HG03039 (cell line): Measurements from ENCODE around the gene SCN1A.

Source experiments
- ATAC-seq: cut with Tn5 transposase; IDR thresholded peaks from one replicate; pipeline ENCODE4 v1.9.1; 2021; ENCODE audit warnings: mild to moderate bottlenecking, moderate library complexity; ENCODE audit not compliant: unreplicated experiment

The SCN1A gene

GRCh38 chr2:166082736-166083135, 45.1 kb downstream of the SCN1A start:
- no peak for ATAC-seq

- no peak for ATAC-seq
These were observed 46.0 kb downstream of the SCN1A start for GRCh38 chr2:166081852-166082251.

- ATAC-seq: no peak
These were observed 46.6 kb downstream of the SCN1A start for GRCh38 chr2:166081131-166081632.

- ATAC-seq: no peak
These were observed 53.4 kb downstream of the SCN1A start for GRCh38 chr2:166074430-166074829.

- no peak for ATAC-seq
These were observed 53.8 kb downstream of the SCN1A start for GRCh38 chr2:166074011-166074410.

GRCh38 chr2:166070231-166070630, 57.6 kb downstream of the SCN1A start:
- ATAC-seq: no peak

- no peak for ATAC-seq
These were observed 58.8 kb downstream of the SCN1A start for GRCh38 chr2:166068981-166069380.

GRCh38 chr2:166067229-166067628, 60.6 kb downstream of the SCN1A start:
- ATAC-seq: no peak

GRCh38 chr2:166060191-166060590, 67.6 kb downstream of the SCN1A start:
- no peak for ATAC-seq

- no peak for ATAC-seq
These were observed 70.3 kb downstream of the SCN1A start for GRCh38 chr2:166057370-166058164.

- ATAC-seq: no peak
These were observed 82.9 kb downstream of the SCN1A start for GRCh38 chr2:166044853-166045483.

GRCh38 chr2:166042768-166043390, 84.9 kb downstream of the SCN1A start:
- ATAC-seq: no peak

GRCh38 chr2:166042356-166042755, 85.5 kb downstream of the SCN1A start:
- ATAC-seq: no peak

- no peak for ATAC-seq
These were observed 86.2 kb downstream of the SCN1A start for GRCh38 chr2:166041613-166042012.

- ATAC-seq: no peak
These were observed 95.5 kb downstream of the SCN1A start for GRCh38 chr2:166032361-166032760.

- no peak for ATAC-seq
These were observed 96.8 kb downstream of the SCN1A start for GRCh38 chr2:166031054-166031453.

GRCh38 chr2:166025313-166025712, 102.5 kb downstream of the SCN1A start:
- ATAC-seq: no peak

- ATAC-seq: no peak
These were observed 110.6 kb downstream of the SCN1A start for GRCh38 chr2:166017208-166017607.

- no peak for ATAC-seq
These were observed 113.9 kb downstream of the SCN1A start for GRCh38 chr2:166013878-166014277.

GRCh38 chr2:166011660-166012059, 116.2 kb downstream of the SCN1A start:
- no peak for ATAC-seq

GRCh38 chr2:166000401-166000800, 127.4 kb downstream of the SCN1A start:
- ATAC-seq: no peak

GRCh38 chr2:165990846-165991245, 137.0 kb downstream of the SCN1A start:
- no peak for ATAC-seq
